ENCODE measurements around the gene NPTN.

Gene NPTN

GRCh38 chr15:73518180-73518862 lies 114.9 kb downstream of the NPTN start:
- in situ Hi-C loops (cut with HindIII; ENCODE audit: low sequenced_read_pairs) = no loop called here
- no peak for TF ChIP-seq CTCF (IDR thresholded peaks at IDR 0.05; ENCODE audit: low read depth, low read length)
- H3K4me3 ChIP-seq (ENCODE audit: low read depth, low read length) = no peak overlapping the region
- no peak for DNase-seq (ENCODE audit: low read depth, low spot score)

DNA sequence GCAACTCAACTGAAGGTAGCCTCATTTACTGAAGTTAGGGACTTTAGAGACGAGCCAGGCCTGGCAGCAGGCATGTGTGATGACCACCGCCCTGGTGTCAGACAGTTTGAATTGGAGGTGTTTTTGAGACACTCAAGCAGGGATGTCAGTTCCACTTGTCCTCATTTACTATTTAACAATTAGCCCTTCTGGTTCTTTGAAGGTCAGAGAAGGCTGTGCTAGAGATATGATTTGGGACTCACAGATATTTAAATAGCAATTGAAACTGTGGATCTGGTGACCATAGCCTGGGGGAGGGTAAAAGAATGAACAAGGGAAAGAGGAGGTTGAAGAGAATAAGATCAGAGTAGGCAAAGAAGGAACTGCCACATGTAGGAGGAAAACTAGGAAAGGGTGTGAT lies 115.6 kb downstream of the NPTN start:
- in situ Hi-C loops (cut with HindIII; ENCODE audit: low sequenced_read_pairs) = no loop called here
- no peak for TF ChIP-seq CTCF (IDR thresholded peaks at IDR 0.05; ENCODE audit: low read depth, low read length)
- no peak for DNase-seq (ENCODE audit: low read depth, low spot score)
- H3K4me3 ChIP-seq (ENCODE audit: low read depth, low read length) = no peak overlapping the region

DNA sequence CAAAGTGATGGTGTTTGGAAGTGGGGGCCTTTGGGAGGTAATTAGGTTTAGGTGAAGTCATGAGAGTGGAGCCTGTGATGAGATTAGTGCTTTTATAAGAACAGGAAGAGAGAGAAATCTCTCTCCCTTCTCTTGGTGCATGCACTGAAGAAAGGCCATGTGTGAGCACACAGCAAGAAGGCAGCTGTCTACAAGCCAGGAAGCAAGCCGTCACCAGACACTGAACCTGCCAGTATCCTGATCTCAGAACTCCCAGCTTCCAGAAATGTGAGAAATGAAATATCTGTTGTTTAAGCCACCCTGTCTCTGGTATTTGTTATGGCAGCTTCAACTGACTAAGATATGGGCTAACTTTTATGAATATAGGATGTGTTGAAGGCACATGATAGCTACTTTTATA lies 117.7 kb downstream of the NPTN start:
- no peak for DNase-seq (ENCODE audit: low read depth, low spot score)
- no peak for TF ChIP-seq CTCF (IDR thresholded peaks at IDR 0.05; ENCODE audit: low read depth, low read length)
- H3K4me3 ChIP-seq (ENCODE audit: low read depth, low read length) = no peak overlapping the region
- in situ Hi-C loops (cut with HindIII; ENCODE audit: low sequenced_read_pairs) = no loop called here
